ENCODE results near the gene RNF186. TPM values are rescaled to one million over a fixed set of nuclear protein-coding genes. Genes with fewer than 3 reads are reported as not detected.

RNF186 gene
- total and polyA plus RNA-seq, 10 donors, result 0.07 TPM; not detected in 9

DNA sequence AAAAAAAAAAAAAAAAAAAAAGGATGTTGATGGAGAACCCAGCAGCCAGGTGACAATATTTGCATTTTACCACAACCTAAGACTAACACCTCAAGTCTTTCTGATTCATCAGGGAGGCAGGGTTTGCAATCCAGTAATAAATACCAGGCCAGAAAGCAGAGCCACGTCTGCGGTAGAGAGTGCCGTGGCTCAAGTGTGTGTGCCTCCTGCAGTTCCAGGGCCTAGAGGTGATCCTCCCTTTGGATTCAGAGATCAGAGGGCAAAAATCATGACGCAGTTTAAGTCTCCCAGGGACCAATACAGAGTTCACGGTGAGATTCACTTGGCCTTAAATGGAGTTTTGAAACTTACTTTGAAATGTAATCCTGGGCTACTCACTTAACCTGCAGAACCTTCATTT lies 50.2 kb downstream of the RNF186 start:
- H3K27ac ChIP-seq, result peak overlapping the region in 1 of 8 donors; percentile 38
- H3K27me3 ChIP-seq (replicated peaks in 1 of 7), result no peaks in the 10 kb centered on the region
- H3K4me3 ChIP-seq, result no peak overlapping the region
- H3K4me1 ChIP-seq, result peaks cover 0 to 12% (median 0%) of the 10 kb centered on the region in 6 donors
- H3K9me3 ChIP-seq, result no peaks in the 10 kb centered on the region
- H3K36me3 ChIP-seq, result peaks cover 0 to 73% (median 15%) of the 10 kb centered on the region in 6 donors
- 77 to 94% (median 90%) methylated on average over 5 of the region's 5 CpGs for WGBS, 5 donors
- intact Hi-C loops (cut with DNase I; ENCODE audit: low total_unique reads), result loop anchor here (5.0 kb wide), 1 partner anchor 117 kb away; the partner anchor contains the start of gene OTUD3
- no peak for DNase-seq
- TF ChIP-seq POLR2AphosphoS5 (IDR thresholded peaks at IDR 0.05) (no peak), POLR2A (IDR thresholded peaks at IDR 0.05) (no peak), CTCF (IDR thresholded peaks at IDR 0.05 in 8 of 11, conservative IDR thresholded peaks at IDR 0.05 in 3 of 11) (no peak)

Other genes starting within 250 kb of the RNF186 start
- 10 to 100 TPM in 6 of 7 donors, 1 to 10 TPM in 1; 9.9 to 50.1 (median 18.6) TPM for gene NBL1, start 171.0 kb downstream of the RNF186 start, total RNA-seq
- gene NBL1, start 171.0 kb downstream of the RNF186 start, polyA plus RNA-seq, result 10 to 100 TPM; 16.4 to 26.8 (median 16.6) TPM
- under 1 TPM in 2 of 7 donors, not detected in 5; 0.13 to 0.47 TPM for gene HTR6, start 150.4 kb downstream of the RNF186 start, total RNA-seq
- under 1 TPM in 1 of 3 donors, not detected in 2; 0.06 TPM for gene HTR6, start 150.4 kb downstream of the RNF186 start, polyA plus RNA-seq
- 10 to 100 TPM; 22.1 to 40.8 (median 32.8) TPM for gene TMCO4, start 15.4 kb downstream of the RNF186 start, total RNA-seq
- gene TMCO4, start 15.4 kb downstream of the RNF186 start, polyA plus RNA-seq, result 10 to 100 TPM; 15.4 to 24.4 (median 18.9) TPM
- 10 to 100 TPM in 3 of 7 donors, 1 to 10 TPM in 4; 5.1 to 14.0 (median 8.4) TPM for gene OTUD3, start 67.1 kb upstream of the RNF186 start, total RNA-seq
- 1 to 10 TPM; 1.5 to 2.8 (median 2.8) TPM for gene OTUD3, start 67.1 kb upstream of the RNF186 start, polyA plus RNA-seq
- gene PLA2G2E, start 108.3 kb upstream of the RNF186 start, total RNA-seq, result not detected
- gene PLA2G2E, start 108.3 kb upstream of the RNF186 start, polyA plus RNA-seq, result not detected
- gene PLA2G2A, start 164.3 kb upstream of the RNF186 start, total RNA-seq, result 1 to 10 TPM in 2 of 7 donors, not detected in 5; 1.6 to 1.9 TPM
- 10 to 100 TPM in 1 of 3 donors, 1 to 10 TPM in 1, under 1 TPM in 1; 0.26 to 17.8 (median 4.3) TPM for gene PLA2G2A, start 164.3 kb upstream of the RNF186 start, polyA plus RNA-seq

All from spleen (tissue), 11 donors.